ENCODE results near the gene OR1I1.
"Not testable (repeated sequence)": the region's sequence is repeated elsewhere in the genome, so short reads cannot be mapped to it uniquely, and the experiment has no call there.

Gene OR1I1, protein sequence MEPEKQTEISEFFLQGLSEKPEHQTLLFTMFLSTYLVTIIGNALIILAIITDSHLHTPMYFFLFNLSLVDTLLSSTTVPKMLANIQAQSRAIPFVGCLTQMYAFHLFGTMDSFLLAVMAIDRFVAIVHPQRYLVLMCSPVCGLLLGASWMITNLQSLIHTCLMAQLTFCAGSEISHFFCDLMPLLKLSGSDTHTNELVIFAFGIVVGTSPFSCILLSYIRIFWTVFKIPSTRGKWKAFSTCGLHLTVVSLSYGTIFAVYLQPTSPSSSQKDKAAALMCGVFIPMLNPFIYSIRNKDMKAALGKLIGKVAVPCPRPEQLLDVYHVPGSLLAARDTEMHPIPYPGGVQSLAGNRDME

DNA sequence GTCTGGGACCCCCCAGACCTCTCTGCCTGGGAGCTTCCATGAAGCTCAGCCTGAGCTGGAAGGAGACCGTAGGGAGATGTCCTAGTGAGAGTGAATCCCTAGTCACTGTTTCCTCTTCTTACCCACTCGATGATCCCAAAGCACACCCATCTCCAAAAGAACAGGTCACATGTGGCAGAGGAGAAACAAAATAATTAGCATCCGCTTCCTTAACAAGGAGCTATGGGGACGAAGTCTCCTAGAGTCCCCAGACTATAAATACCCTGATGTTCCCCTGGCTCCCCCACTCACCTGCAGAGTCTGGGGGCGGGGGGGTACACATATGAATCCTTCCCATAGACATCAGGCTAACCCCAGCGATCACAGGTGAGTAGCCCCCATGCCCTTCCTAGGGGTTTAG, at the start of gene OR1I1:
Gene OR1I1 (plus strand): TSS at position 301 of the 400 bp plus-strand sequence. CDS start 4,855 bp downstream, outside the sequence.
- DNase-seq (ENCODE audit: low spot score), result no peak

DNA sequence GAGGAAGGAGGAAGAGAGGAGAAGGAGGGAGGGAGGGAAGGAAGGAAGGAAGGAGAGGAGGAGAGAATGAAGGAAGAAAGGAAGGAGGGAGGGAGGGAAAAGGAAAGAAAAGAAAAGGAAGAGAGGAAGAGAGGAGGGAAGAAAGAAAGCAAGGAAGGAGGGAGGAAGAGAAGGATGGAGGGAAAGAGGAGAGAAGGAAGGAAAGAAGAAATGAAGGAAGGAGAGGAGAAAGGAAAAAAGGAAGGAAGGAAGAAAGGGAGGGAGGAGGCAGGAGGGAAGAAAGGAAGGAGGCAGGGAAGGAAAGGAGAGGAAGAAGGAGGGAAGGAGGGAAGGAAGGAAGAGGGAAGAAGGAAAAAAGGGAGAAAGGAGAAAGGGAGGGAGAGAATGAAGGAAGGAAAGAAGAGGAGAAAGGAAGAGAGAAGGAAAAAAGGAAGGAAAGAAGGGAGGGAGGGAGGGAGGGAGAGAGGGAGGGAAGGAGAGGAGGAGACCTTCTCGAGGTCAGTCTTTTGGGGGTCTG, 46.2 kb upstream of the OR1I1 start:
- no peak for DNase-seq (ENCODE audit: low spot score)

DNA sequence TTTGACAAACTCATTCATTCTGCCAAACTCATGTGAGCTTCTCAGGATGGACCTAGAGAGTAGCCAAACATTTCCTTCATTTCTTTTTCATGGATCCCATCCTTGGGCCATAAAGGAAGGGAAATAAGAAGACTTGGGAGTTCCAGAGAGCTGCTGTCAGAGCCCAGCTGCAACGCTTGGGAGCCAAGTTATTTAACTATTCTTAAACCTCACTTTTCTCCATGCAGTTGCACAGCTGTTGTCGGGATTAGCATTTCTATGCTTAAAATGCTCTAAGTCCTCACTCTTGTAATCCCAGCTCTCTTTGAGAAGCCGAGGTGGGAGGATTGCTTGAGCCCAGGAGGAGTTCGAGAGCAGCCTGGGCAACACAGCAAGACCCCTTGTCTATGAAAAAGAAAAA, 44.4 kb upstream of the OR1I1 start:
- no peak for DNase-seq (ENCODE audit: low spot score)

DNA sequence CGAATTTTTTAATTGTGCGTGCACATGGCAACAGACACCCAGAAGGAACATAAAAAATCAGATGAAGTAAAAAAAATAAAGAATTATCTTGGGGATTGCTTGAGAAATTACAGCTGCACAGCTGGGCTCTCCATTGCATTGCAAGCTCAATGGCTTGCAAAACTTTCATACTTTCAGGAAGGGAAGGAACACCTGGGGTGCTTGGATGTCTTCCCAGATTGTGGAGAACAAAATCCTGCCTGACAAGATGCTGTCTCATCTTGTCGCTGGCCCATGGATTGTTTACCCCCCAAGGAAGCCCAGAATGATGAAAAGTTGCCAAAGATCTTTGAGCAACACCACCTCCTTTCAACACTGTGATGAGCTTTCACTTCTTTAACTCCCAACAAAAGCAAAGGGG, 43.7 kb upstream of the OR1I1 start:
- DNase-seq (ENCODE audit: low spot score), result no peak

DNA sequence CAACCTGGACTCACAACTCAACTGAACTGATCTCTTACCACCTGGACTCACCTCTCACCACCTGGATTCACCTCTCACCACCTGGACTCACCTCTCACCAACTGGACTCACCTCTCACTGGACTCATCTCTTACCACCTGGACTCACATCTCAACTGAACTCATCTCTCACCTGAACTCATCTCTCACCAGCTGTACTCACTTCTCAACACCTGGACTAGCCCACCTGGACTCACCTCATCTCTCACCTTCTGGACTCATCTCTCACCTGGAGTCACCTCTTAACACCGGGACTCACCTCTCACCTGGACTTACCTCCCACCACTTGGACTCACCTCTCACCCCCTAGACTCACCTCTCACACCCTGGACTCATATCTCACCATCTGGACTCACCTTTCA, 40.0 kb upstream of the OR1I1 start:
- DNase-seq (ENCODE audit: low spot score), result no peak

DNA sequence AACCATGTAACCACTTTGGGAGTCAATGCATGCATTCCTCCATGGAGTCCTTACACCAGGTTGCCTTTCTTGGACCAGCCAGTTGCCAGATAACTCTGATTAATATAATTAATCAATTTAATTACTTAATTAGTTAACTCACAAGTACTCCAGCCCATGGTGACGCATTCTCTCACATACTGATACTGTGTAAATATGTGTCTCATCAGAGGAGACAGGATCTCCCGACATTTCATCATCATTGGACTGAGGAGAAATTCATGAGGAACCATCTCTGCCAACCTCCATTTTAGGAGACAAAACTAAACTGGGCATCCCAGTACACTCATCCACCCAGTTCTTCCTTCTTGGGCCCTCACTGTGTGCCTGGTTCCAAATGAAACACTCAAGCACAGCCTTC, 39.2 kb upstream of the OR1I1 start:
- DNase-seq (ENCODE audit: low spot score), result no peak

DNA sequence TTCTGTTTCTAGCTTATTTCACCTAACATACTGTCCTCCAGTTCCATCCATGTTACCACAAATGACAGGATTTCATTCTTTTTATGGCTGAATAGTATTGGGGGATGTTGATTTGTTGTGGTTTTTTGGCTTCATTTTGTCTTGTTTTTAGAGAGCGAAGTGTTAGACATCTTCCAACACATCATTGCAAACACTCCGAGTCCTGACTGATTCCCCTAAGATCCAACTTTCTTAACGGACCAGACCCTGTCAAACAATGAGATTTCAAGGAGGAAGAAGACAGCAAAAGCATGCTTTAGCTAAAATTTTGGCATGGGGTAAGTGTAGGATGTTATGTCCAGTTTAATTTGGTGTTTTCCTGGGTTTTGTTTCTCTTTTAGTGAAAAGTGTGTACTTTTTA, 36.5 kb upstream of the OR1I1 start:
- DNase-seq (ENCODE audit: low spot score), result no peak

DNA sequence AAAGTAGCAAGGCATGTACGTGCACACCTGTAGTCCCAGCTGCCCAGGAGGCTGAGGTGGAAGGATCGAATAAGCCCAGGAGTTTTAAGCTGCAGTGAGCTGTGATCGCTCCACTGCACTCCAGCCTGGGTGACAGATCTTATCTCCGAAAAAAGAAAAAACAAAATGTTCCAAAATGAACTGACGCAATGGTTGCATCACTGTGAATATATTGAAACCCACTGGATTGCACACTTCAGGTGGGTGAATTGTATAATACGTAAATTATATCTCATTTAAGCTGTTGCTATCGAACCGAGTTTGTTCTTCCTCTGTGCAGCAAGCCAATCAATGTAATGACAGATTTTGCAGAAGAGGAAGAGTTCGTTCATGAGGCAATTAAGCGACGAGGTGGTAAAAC, 34.3 kb upstream of the OR1I1 start:
- DNase-seq (ENCODE audit: low spot score), result no peak

DNA sequence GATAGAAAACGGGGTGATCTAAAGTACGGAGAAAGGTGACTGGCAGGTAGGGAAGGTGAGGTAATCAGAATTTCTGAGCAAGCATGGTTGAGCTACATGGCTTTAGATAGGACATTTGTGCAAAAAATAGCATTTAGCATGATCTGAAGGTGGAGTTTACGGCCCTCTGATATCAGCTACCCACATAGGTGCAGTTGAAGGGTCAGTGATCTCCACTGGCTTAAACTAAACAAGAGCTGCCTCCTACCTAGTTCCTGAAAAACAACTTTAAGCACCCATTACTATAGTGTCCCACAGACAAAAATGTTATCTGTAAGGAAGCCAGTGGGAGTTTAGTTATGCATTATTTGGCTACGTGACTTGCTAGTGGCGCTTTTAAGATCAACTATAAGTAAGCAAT, 33.9 kb upstream of the OR1I1 start:
- no peak for DNase-seq (ENCODE audit: low spot score)

DNA sequence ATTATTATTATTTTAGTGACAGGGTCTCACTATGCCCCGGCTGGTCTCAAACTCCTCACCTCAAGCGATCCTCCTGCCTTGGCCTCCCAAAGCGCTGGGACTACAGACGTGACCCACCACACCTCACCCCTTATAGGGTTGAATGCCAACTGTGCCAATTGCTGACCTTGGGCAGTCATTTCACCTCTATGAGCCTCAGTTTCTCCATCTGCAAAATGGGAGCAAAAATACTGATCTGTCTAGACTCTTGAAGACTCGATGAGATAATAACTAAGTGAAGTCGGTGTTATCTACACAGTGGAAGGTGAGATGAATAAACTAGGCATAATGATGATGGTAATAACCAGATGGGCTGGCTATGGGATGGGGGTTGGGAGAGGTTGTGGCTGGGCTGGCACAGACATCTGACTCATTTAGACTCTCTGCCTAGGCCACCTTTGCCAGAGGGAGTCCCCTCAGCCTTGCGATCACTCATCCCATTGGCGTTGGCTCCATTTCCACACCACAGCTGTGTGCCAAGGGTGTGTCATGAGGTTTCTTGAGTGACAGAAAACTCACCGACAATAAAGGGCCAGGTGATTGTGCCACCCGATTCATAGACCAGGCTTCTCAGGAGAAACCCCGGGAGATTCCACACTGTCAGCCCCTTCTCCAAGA, 33.0 kb upstream of the OR1I1 start, which contains the start of gene CASP14:
Gene CASP14 (plus strand): TSS at position 596 of the 657 bp plus-strand sequence. CDS start 2,772 bp downstream, outside the sequence.
- DNase-seq (ENCODE audit: low spot score), result no peak

DNA sequence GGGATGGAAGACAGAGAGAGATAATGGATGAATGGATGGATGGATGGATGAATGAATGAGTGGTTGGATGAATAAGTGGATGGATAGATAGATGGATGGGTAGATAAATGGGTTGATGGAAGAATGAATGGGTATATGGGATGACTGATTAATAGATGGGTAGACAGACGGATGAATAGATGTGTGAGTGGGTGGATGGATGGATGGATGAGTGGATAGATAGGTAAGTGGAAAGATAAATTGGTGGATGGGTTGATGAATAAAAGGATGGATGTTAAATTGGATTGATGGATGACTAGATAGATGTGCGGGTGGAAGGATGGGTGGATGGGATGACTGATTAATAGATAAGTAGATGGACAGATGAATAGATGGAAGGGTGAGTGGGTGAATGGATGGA, 31.4 kb upstream of the OR1I1 start:
- DNase-seq (ENCODE audit: low spot score), result no peak

DNA sequence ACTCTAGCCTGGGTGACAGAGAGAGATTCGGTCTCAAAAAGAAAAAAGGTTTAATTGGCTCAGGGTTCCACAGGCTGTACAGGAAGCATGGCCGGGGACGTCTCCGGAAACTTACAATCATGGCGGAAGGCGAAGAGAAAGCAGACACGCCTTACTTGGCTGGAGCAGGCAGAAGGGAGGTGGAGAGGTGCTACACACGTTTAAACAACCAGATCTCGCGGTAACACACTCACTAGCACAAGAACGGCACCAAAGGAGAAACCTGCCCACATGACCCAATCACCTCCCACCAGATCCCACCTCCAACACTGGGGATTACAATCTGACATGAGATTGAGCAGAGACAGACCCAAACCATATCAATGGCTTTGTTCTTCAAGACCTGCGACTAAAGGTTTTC, 20.0 kb upstream of the OR1I1 start:
- no peak for DNase-seq (ENCODE audit: low spot score)

DNA sequence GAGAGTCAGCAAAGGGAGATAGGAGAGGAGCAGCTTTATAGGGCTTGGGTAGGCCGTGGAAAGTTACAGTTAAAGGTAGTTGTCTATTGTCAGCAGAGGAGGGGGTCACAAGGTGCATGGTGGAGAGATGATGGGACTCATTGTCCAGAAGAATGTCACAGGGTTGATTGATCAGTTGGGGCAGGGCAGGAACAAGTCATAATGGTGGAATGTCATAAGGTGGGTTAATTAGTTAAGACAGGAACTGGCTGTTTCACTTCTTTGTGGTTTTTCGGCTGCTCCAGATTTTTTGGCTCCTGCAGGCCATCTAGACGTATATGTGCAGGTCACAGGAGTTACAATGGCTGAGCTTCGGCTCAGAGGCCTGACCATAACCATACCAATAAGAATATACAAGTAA, 11.6 kb upstream of the OR1I1 start:
- DNase-seq (ENCODE audit: low spot score), result not testable (repeated sequence)

DNA sequence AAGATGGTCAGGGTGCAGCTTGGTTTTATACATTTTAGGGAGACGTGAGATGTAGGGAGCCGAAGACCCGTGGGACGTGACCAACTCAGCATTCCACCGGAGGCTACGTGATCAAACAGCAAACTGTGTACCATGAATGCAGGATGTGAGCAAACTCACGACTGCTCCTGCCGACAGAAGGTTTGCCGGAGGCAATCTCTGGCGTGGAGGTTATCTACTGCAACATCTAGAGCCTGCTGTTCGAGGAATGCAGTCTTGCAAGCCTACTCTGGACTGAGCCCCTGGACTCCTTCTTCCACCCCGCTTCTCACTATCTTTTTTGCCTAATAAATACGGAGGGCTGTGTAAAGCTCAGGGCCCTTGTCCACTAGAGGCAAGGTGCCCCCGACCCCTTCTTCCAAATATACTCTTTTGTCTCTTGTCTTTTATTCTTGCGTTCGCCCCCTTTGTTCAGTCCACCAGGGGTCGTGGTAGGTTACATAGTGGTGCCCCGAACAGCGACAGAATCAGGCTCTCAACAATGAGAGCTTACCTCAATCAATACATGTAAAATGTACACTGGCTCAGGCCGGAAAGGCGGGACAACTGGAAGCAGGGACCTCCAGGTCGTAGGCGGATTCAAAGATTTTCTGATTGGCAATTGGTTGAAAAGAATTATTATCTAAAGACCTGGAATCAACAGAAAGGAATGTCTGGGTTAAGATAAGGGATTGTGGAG, 8.9 kb upstream of the OR1I1 start:
- no peak for DNase-seq (ENCODE audit: low spot score)

DNA sequence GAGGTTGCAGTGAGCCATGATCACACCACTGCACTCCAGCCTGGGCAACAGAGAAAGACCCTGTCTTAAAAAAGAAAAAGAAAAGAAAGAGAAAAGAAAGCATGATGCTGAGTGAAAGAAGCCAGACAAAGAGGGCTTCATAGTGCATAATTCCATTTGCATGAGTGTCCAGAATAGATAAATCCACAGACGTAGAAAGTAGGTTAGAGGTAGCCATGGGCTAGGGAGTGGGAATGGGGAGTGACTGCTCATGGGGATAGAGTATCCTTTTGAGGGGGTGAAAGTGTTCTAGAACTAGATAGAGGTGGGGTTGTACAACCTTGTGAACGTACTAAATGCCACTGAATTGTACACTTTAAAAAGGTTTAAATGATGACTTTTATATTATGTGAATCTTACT, 7.6 kb upstream of the OR1I1 start:
- no peak for DNase-seq (ENCODE audit: low spot score)

DNA sequence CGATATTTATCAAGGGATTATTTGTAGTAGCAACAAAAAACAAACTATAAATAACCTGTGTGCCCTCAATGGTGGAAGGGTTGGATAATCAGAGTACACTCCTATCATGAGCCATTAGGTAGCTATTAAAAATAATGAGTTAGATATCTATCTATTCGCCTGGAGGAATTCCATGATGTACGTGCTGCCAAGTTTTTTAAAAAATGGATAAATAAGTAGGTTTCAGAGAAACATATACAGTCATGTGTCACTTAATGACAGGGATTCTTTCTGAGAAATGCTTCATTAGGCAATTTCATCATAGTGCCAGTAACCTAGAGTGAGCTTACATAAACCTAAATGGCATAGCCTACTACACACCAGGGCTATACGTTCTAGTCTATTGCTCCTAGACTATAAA, 6.2 kb upstream of the OR1I1 start:
- DNase-seq (ENCODE audit: low spot score), result no peak

DNA sequence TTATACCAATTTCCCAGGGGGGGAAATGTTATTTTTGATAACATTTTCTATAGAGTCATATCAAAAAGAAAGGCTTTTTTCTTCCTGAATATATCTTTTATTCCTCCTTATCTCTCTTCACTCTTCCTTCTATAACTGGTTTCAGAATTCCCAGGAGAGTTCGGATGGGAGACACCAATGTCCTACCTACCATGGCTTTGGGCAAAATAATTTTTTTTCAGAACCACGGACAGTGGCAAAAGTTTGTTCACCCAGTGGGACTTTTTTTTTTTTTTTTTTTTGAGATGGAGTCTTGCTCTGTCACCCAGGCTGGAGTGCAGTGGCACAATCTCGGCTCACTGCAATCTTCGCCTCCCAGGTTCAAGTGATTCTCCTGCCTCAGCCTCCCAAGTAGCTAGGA, 2.0 kb upstream of the OR1I1 start:
- DNase-seq (ENCODE audit: low spot score), result not testable (repeated sequence)

DNA sequence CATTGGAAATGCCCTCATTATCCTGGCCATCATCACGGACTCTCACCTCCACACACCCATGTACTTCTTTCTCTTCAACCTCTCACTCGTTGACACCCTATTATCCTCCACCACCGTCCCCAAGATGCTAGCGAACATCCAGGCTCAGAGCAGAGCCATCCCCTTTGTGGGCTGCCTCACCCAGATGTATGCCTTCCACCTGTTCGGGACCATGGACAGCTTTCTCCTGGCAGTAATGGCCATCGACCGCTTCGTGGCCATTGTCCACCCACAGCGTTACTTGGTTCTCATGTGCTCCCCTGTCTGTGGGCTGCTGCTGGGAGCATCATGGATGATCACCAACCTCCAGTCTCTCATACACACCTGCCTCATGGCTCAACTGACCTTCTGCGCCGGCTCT, 5.2 kb downstream of the OR1I1 start:
- no peak for DNase-seq (ENCODE audit: low spot score)

DNA sequence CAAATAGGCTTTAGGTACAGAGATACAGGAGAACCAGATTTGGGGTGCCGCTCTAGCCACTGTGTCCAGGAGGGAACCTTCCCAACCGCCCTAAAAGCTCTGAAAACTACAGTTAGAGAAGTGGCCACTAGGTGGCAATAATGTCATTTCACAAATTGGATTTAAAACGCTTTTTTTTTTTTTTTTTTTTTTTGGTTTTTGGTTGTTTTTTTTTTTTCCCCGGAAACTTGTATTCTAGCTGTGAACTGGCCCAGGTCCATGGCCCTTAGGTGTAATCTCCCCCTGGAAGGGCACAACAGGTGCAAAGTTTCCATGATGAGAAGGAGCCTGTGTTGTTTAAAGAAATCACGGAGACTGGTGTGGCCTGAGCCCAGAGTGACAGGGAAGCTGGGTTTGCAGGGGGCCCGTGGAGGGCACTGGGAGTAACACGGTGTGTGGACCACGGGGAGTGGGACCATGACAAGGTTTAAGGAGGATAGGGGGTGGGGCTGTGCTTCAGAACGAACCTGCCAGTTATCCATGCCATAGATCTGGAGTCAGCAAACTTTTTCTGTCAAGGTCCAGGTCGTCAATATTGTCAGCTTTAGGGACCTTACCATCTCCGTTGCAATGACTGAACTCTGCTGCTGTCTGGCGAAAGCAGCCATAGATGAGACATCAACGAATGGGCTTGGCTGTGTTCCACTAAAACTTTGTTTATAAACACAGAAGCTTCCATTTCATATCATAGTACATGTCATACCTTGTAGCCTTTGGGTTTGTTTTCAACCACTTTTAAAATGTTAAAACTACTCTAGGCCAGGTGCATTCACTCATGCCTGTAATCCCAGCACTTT, 10.1 kb downstream of the OR1I1 start:
- DNase-seq (ENCODE audit: low spot score), result no peak

DNA sequence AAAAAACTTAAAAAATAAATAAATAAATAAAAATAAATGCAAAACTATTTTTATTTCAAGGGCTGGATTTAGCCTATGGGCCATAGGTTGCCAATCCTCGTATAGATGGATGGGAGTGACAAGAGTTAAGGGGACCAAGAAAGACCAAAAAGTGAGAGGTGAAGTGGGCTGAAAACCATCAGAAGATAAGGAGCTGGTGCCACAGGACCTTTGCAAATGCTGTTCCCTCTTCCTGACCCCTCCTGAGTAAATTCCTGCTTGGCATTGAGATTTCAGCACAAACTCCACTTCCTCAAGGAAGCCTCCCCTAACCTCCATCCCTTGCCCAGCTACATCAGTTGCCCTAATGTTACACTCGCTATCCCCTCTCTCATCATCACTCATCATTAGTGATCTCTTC, 11.0 kb downstream of the OR1I1 start:
- no peak for DNase-seq (ENCODE audit: low spot score)

DNA sequence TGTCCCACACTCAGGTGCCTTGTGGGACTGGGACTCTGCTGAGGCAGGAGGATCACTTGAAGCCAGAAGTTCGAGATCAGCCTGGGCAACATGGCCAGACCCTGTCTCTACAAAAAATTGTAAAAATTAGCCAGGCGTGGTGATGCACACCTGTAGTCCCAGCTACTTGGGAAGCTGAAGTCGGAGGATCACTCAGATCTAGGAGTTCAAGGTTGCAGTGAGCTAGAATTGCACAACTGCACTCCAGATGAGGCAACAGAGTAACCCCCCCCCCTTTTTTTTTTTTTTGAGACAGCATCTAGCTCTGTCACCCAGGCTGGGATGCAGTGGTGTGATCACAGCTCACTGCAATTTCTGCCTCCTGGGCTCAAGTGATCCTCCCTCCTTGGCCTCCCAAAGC, 14.2 kb downstream of the OR1I1 start:
- no peak for DNase-seq (ENCODE audit: low spot score)

DNA sequence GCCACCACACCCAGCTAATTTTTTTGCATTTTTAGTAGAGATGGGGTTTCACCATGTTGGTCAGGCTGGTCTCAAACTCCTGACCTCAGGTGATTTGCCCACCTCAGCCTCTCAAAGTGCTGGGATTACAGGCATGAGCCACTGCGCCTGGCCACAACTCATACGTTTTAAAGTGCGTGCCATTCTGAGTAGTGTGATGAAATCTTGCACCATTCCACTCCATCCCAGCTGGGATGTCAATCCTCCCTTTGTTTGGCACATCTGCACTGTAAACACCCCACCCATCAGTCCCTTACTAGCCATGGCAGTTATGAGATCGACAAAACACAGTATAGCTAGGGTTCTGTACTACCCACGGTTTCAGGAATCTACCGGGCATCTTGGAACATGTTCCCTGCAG, 16.0 kb downstream of the OR1I1 start:
- DNase-seq (ENCODE audit: low spot score), result not testable (repeated sequence)

All from hepatic stellate cell (primary cell).